ENCODE measurements around the gene PTPRJ. TPM values are rescaled to one million over a fixed set of nuclear protein-coding genes. Genes with fewer than 3 reads are reported as not detected.
A peak's percentile ranks its signal among the peaks of the same experiment; 100 is the strongest.
"Not testable (repeated sequence)": the region's sequence is repeated elsewhere in the genome, so short reads cannot be mapped to it uniquely, and the experiment has no call there.

Gene PTPRJ
- total RNA-seq, 2 donors from 2014 or later: 36.6 to 50.6 TPM

DNA sequence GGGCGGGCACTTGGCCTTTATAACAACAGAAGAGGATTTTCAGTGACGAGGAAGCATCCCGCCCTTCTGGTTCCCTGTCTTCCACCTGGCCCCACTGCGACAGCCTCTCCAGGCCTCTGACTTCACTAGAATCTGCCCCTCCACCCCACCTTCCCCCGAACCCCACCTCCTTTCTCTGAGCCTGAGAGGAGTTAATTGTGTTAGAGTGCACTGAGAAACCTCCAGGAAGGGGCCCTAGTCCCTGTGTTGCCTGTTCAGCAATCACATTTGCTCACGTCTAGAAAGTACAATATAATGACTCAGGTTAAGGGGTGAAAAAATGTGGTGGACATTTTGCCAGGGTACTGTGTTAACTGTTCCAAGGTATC, 38.8 kb downstream of the PTPRJ start:
- H3K9me3 Mint-ChIP-seq: no peaks in the 10 kb centered on the region
- ATAC-seq (replicated peaks in 1 of 2) (peak; percentile 66), DNase-seq (peak; percentile 46 to 61)
- no peaks in the 10 kb centered on the region for H3K27me3 Mint-ChIP-seq (ENCODE audit: low read depth)
- H3K36me3 Mint-ChIP-seq (ENCODE audit: insufficient read depth in 2 of 2): peaks cover 3 to 8% of the 10 kb centered on the region in 2 donors
- peak overlapping the region; percentile 49 for H3K27ac Mint-ChIP-seq
- H3K4me3 Mint-ChIP-seq: peak overlapping the region; percentile 59 to 69
- peaks cover 90% of the 10 kb centered on the region for H3K4me1 Mint-ChIP-seq (ENCODE audit: low read depth)

DNA sequence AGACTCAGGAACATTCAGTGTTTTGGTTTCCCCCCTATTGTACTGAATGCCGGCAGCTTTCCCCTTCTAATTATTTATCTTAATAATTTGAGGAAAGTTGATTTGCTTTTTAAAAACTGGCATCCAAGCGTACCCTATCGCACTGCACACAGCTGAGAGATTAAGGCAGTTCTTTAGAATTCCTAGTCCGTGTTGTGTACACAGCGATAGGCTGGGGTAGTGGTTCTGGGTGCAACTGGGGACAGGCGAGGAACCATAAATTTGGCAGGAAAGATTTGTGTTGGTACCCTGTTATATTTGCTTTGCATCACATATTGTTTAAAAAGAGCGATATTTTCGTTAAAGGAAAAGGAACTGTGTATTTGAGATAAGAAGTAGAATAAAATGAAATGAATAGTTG, 39.2 kb downstream of the PTPRJ start:
- Mint-ChIP-seq H3K36me3 (ENCODE audit: insufficient read depth in 2 of 2) (peaks cover 5 to 10% of the 10 kb centered on the region in 2 donors), H3K4me3 (peak overlapping the region; percentile 59 to 69), H3K4me1 (ENCODE audit: low read depth) (peaks cover 89% of the 10 kb centered on the region), H3K9me3 (no peaks in the 10 kb centered on the region), H3K27me3 (ENCODE audit: low read depth) (no peaks in the 10 kb centered on the region), H3K27ac (peak overlapping the region; percentile 49)
- ATAC-seq (replicated peaks in 1 of 2) (no peak), DNase-seq (no peak)

DNA sequence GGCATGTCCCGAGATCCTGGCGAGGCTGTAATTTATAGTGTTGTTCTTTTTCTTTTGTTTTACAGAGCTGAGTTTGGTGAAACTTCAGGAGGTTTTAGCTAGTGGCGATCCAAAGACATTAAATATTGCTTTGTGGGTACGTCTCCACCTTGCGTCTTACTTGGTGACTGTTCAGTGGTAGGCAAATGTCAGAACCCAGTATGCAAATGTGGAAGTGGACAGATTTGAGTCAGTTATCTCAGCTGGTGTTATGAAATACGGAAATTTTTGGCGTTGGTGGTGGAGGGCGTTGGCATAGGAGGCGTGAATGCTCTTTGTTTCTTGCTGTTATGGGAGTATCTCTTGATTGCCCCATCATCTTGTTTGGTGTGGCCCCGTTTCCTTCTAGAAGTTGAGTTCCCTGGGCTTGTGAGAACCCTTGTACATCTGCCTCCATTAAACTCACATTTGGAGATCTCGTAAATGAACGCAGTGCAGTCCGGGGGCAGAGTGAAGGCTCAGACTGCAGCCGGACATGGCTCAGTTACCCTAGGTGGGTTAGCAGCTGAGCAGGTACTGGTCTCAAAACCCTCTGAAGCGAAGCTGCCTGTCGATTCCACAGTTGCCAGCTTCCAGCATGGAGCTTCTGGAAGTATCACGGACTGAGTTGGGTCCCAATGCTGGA, 39.9 kb downstream of the PTPRJ start:
- Mint-ChIP-seq H3K4me3 (peak overlapping the region; percentile 59 to 69), H3K27ac (peak overlapping the region; percentile 49), H3K27me3 (ENCODE audit: low read depth) (no peaks in the 10 kb centered on the region), H3K4me1 (ENCODE audit: low read depth) (peaks cover 89% of the 10 kb centered on the region), H3K36me3 (ENCODE audit: insufficient read depth in 2 of 2) (peaks cover 5 to 10% of the 10 kb centered on the region in 2 donors), H3K9me3 (no peaks in the 10 kb centered on the region)
- ATAC-seq (replicated peaks in 1 of 2) (peak; percentile 66), DNase-seq (peak; percentile 66 to 69)

DNA sequence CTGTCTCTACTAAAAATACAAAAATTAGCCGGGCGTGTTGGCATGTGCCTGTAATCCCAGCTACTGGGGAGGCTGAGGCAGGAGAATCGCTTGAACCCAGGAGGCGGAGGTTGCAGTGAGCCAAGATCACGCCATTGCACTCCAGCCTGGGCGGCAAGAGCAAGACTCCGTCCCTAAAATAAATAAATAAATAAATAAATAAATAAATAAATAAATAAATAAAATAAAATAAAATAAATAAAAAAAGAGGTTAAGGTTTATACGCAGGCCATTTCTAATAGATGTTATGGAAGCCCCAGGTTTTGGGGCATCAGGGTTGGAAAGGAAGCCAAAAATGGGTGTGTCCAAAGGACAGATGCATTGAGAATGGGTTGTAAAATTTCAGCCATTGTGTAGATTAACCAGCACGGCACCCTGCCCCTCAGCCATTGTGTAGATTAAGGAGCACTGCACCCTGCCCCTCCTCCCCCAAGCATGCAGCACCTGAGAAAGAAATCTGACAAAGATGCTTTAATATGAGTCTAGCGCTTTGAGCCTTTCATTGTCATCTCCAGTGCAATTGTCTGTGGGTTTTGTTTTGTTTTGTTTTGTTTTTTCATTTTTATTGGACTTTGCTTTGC, 41.0 kb downstream of the PTPRJ start:
- not testable (repeated sequence) for ATAC-seq (replicated peaks in 1 of 2); H3K9me3 Mint-ChIP-seq; DNase-seq; H3K4me3 Mint-ChIP-seq; H3K27ac Mint-ChIP-seq; H3K27me3 Mint-ChIP-seq (ENCODE audit: low read depth)
- H3K4me1 Mint-ChIP-seq (ENCODE audit: low read depth): peaks cover 87% of the 10 kb centered on the region
- peaks cover 8 to 10% of the 10 kb centered on the region in 2 donors for H3K36me3 Mint-ChIP-seq (ENCODE audit: insufficient read depth in 2 of 2)

DNA sequence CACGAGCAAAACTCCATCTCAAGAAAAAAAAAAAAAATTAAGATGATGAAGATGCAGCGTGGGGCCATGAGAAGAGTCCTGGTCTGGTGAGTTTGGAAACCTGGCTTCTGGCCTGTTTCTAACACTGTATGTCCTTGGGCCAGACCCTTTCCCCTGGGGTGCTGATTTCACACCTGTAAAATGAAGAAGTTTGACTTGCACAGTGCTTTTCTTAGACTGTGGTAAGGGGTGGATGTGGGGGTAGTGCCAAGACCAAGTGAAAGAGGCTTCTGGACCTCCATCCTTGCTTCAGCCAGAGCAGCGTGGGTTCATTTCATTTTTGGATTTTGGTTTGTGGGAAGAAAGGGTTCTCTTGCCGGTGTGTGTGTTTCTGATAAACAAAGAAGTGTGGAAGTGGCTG, 42.1 kb downstream of the PTPRJ start:
- H3K27me3 Mint-ChIP-seq (ENCODE audit: low read depth): no peaks in the 10 kb centered on the region
- no peak overlapping the region for H3K4me3 Mint-ChIP-seq
- DNase-seq (no peak), ATAC-seq (replicated peaks in 1 of 2) (no peak)
- H3K27ac Mint-ChIP-seq: no peak overlapping the region
- H3K4me1 Mint-ChIP-seq (ENCODE audit: low read depth): peaks cover 75% of the 10 kb centered on the region
- no peaks in the 10 kb centered on the region for H3K9me3 Mint-ChIP-seq
- H3K36me3 Mint-ChIP-seq (ENCODE audit: insufficient read depth in 2 of 2): peaks cover 8 to 10% of the 10 kb centered on the region in 2 donors

DNA sequence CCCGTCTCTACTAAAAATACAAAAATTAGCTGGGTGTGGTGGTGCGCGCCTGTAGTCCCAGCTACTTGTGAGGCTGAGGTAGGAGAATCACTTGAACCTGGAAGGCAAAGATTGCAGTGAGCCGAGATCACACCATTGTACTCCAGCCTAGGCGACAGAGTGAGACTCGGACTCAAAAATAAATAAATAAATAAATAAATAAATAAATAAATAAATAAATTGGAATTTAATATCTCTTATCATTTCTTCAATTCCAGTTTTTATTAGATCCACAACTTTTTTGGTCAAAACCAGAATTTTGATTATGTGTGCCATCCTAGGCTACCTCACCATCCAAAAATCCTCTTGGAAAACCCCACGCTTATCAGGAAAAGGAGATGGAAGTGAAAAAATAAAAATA, 43.2 kb downstream of the PTPRJ start:
- H3K27ac Mint-ChIP-seq; H3K9me3 Mint-ChIP-seq; H3K27me3 Mint-ChIP-seq (ENCODE audit: low read depth); ATAC-seq (replicated peaks in 1 of 2); DNase-seq; H3K4me3 Mint-ChIP-seq: not testable (repeated sequence)
- H3K36me3 Mint-ChIP-seq (ENCODE audit: insufficient read depth in 2 of 2): peaks cover 8 to 10% of the 10 kb centered on the region in 2 donors
- peaks cover 74% of the 10 kb centered on the region for H3K4me1 Mint-ChIP-seq (ENCODE audit: low read depth)

DNA sequence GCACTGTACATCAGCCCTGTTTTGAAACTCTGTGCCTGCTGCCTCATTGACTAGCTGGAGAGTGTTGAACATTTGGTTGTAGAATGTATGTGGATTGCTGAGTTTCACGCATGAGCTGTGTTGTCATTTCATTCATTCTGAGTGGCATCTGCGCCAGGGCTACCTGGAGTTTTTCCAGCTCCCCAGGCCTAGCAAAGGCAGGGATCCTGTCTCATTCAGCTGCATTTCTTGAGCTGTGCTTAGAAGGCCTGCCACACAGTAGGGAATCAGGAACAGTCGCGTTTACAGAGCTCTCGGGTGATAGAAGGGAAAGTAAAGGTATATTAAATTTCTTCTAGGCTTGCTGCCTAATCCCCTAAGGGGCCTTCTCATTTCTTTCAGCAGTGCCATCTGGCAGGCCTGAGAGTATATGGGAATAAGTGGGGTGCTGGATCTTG, 44.3 kb downstream of the PTPRJ start:
- no peak overlapping the region for H3K27ac Mint-ChIP-seq
- peaks cover 8 to 10% of the 10 kb centered on the region in 2 donors for H3K36me3 Mint-ChIP-seq (ENCODE audit: insufficient read depth in 2 of 2)
- no peaks in the 10 kb centered on the region for H3K9me3 Mint-ChIP-seq
- peaks cover 74% of the 10 kb centered on the region for H3K4me1 Mint-ChIP-seq (ENCODE audit: low read depth)
- ATAC-seq (replicated peaks in 1 of 2) (no peak), DNase-seq (no peak)
- no peaks in the 10 kb centered on the region for H3K27me3 Mint-ChIP-seq (ENCODE audit: low read depth)
- H3K4me3 Mint-ChIP-seq: no peak overlapping the region

DNA sequence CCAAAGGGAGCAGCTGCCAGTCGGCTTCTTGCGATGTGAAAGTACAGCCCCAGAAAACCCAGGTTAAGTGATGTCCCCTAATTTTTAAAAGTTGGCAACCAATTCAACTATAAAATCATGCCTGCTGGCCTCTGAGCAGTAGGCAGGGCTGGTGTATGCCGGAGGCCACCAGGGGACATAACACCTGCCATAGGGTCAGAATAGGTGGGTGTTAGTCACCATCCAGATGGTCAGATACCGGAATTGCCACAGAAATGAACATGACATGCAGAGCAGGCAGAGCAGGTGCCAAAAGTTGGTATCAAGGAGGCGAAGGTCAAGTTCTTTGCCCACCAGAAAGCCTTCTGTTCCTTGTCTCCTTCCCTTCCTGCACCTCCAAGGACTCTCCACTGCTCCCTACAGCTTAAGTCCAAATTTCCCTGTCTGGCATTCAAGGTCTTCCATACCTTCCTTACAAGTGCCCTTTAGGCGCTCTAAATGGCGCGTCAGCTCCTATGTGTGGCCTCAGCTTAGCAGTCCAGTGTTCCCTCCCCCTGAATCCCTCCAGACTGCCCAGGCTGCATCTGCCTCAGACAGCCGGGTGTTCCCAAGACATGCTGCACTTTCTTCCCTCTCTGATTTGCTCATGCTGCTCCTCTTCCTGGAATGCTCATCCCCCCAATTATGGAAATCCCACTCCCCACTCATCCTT, 45.1 kb downstream of the PTPRJ start:
- Mint-ChIP-seq H3K27me3 (ENCODE audit: low read depth) (no peaks in the 10 kb centered on the region), H3K36me3 (ENCODE audit: insufficient read depth in 2 of 2) (peaks cover 5 to 10% of the 10 kb centered on the region in 2 donors), H3K9me3 (no peaks in the 10 kb centered on the region), H3K27ac (peak overlapping the region; percentile 15), H3K4me1 (ENCODE audit: low read depth) (peaks cover 74% of the 10 kb centered on the region), H3K4me3 (peak overlapping the region in 1 of 2 donors; percentile 21)
- no peak for ATAC-seq (replicated peaks in 1 of 2)
- DNase-seq: no peak

DNA sequence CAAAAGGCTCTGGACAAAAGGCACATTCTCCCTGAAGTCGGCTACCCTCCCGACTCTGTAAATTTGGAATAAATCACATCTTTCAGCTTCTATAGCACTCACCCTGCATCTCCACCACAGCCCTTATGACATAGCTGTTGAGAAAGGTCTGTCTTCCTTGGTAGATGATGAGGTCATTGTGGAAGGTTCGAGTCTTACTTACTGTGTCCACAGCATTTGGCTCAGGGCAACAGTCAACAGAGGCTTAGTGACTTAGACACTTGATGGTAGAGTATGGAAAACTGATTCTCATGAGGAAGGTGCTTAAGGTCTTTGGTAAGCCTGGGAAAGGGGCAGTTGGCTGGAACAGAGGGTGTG, 45.6 kb downstream of the PTPRJ start:
- DNase-seq (no peak), ATAC-seq (replicated peaks in 1 of 2) (peak; percentile 63 to 81)
- Mint-ChIP-seq H3K4me1 (ENCODE audit: low read depth) (peaks cover 70% of the 10 kb centered on the region), H3K36me3 (ENCODE audit: insufficient read depth in 2 of 2) (peaks cover 5 to 8% of the 10 kb centered on the region in 2 donors), H3K27me3 (ENCODE audit: low read depth) (no peaks in the 10 kb centered on the region), H3K9me3 (no peaks in the 10 kb centered on the region), H3K27ac (peak overlapping the region; percentile 15), H3K4me3 (peak overlapping the region in 1 of 2 donors; percentile 21)

DNA sequence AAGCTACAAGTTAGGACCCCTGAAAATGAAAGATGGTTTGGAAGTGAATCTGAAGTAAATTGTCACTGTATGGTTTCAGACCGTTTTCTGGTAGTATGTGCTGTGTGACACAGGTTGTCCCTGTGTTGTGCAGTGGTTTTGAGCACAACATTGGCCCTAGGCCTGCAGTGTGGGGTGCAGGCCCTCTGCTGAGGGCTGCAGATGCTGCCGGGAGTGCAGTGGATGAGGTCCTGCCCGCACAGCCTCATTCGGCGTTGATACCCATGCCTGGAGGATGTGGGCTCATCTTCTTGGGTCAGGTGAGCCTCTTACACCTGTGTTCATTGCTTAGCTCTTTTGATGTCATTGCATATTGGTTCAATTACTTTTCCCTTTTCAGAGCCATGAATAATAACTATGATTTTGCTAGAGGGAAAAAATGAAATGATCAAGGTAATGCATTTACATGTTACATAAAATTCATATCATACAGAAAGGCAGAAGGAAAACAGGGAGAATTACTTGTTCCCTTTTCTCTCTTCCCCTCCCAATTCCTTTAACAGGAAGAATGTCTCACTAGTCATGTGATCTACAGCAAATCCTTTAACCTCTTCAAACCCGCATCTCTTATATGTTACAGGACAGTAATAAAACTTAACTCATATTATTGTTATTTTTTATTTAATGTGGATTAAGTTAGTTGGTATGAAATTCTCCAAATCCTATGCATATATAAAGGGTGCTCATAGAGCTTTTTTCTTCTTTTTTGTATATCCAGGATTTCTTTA, 48.7 kb downstream of the PTPRJ start:
- no peaks in the 10 kb centered on the region for H3K27me3 Mint-ChIP-seq (ENCODE audit: low read depth)
- H3K27ac Mint-ChIP-seq: peak overlapping the region; percentile 84
- peaks cover 78% of the 10 kb centered on the region for H3K4me1 Mint-ChIP-seq (ENCODE audit: low read depth)
- peak overlapping the region; percentile 41 to 56 for H3K4me3 Mint-ChIP-seq
- ATAC-seq (replicated peaks in 1 of 2) (peak; percentile 41 to 45), DNase-seq (no peak)
- no peaks in the 10 kb centered on the region for H3K9me3 Mint-ChIP-seq
- peaks cover 5 to 8% of the 10 kb centered on the region in 2 donors for H3K36me3 Mint-ChIP-seq (ENCODE audit: insufficient read depth in 2 of 2)

DNA sequence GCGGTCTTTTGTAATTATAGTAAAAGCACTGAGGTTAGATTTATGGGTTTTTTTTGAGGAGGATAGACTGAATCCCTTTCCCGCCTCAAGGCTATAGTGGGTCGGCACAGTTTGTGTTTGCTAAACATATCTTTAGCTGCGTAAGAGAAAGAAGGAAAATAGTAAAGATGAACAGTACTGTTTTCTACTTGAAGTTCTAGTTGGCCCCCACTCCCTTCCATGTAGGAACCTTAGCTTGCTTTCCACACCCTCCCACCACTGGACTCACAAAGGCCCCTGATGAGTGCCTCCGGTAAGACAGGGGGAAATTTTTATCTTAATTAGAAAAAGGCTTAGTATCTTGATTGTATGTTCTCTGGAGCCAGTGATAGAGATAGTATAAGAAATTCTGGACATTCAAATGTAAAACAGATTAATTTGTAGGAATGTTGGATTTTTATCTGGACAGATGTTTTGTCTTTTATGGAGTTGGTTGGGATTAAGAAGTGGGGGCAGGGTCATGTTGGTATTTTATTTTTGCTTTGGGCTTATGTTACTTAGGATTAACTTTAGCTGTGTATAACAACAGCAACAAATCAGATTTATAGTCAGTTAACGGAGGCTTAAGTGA, 49.4 kb downstream of the PTPRJ start:
- Mint-ChIP-seq H3K4me3 (peak overlapping the region in 1 of 2 donors; percentile 51), H3K27ac (peak overlapping the region; percentile 84), H3K27me3 (ENCODE audit: low read depth) (no peaks in the 10 kb centered on the region), H3K4me1 (ENCODE audit: low read depth) (peaks cover 79% of the 10 kb centered on the region), H3K36me3 (ENCODE audit: insufficient read depth in 2 of 2) (peaks cover 3 to 5% of the 10 kb centered on the region in 2 donors), H3K9me3 (no peaks in the 10 kb centered on the region)
- ATAC-seq (replicated peaks in 1 of 2): no peak
- DNase-seq: no peak

DNA sequence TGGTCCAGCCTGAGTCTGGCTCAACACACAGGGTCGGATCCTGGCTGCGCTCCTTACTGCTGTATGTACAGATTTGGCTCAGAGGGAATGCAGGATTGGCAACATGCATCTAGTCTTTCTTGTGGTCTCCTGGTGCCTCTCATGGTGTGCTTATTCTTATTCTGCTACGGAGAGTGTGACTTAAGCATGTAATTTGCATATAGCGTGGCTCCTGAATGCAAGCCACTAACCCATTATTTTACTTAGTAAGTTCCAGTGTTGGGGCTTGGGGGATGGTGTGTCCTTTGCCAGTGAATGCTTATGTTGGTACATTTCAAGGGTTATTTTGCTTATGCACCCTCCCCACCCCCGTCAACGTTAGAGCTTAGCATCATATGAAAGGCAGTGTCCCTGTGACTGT, 51.2 kb downstream of the PTPRJ start:
- DNase-seq (no peak), ATAC-seq (replicated peaks in 1 of 2) (peak; percentile 52 to 70)
- H3K36me3 Mint-ChIP-seq (ENCODE audit: insufficient read depth in 2 of 2): peaks cover 0 to 6% of the 10 kb centered on the region in 2 donors
- no peaks in the 10 kb centered on the region for H3K27me3 Mint-ChIP-seq (ENCODE audit: low read depth)
- H3K4me1 Mint-ChIP-seq (ENCODE audit: low read depth): peaks cover 84% of the 10 kb centered on the region
- peak overlapping the region; percentile 27 for H3K27ac Mint-ChIP-seq
- peak overlapping the region; percentile 49 to 61 for H3K4me3 Mint-ChIP-seq
- H3K9me3 Mint-ChIP-seq: no peaks in the 10 kb centered on the region

All from activated T-cell treated with anti-CD3 and anti-CD28 coated beads, Interleukin-2, amount 50 U/mL, for 72 hours (primary cell).